ENCODE measurements around the gene ZNF124.

Gene ZNF124

GRCh38 chr1:247111700-247112478 lies 59.9 kb downstream of the ZNF124 start:
- no peak for DNase-seq

DNA sequence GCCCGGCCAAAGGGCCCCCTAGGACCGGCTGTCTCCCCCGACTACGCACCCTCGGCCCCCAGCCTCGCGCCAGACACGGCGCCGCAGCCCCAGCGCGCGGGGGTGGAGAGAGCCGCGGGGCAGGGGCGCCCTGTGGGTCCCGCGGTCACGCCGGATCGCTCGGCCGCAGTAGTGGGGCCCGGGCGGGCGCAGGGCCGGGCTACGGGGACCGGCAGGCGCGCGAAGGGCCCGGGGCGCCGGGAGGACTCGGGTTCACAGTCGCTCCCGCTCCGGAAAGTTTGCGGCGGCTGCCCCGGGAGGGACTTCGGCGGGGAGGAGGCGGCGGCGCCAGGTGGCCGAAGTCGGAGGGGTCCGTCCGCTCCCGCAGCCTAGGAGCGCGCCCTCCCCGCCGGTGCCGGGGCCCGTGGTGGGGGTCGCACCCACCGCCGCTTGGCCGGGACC lies 60.5 kb downstream of the ZNF124 start:
- no peak for DNase-seq

- no peak for DNase-seq
Measured at GRCh38 chr1:247110627-247111258, 61.1 kb downstream of the ZNF124 start.

DNA sequence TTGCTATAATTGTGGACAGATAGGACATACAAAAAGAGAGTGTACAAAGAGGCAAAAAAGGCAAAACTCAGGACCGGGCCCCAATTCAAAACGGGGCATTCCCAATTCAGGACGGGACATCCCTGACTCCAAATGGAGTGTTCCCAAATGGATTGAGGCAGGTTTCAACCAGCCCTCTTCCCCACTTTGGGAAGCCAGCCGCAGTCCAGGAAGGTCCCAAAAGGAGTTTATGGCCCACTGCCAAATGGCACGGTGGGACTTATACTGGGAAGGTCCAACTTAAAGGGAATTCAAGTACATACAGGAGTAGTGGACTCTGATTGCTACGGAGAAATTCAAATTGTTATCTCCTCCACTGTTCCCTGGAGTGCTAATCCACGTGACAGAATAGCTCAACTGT lies 64.1 kb downstream of the ZNF124 start:
- DNase-seq: no peak

DNA sequence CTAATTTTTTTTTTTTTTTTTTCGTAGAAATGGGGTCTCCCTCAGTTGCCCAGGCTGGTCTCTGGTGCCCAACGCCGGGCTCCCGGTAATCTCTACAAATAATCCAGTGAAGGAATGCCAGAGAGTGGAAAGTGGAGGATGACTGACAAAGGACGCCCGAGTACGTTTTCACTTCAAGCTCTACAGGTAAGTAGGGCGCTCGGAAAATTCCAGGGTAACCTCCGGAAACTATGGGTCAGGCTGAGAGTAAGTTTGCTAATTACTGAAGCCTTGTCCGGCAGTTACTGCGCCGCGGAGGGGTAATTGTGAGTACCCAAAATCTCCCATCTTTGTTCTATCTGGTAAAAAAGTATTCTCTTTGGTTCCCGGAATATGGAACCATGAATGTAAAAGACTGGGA lies 65.9 kb downstream of the ZNF124 start:
- no peak for DNase-seq
